HEK293T (cell line): Measurements from ENCODE around the gene MGMT.

ENCODE experiments used
- BHLHE40 ChIP-seq: fragments of 450-650 bp; IDR thresholded peaks from 2 replicates; pipeline ENCODE4 v1.6.1; 2016; ENCODE audit warnings: mild to moderate bottlenecking, moderate library complexity, borderline replicate concordance
- FOXA1 ChIP-seq: fragments of 450-650 bp; IDR thresholded peaks from 2 replicates; pipeline ENCODE4 v1.6.1; 2016; ENCODE audit warnings: mild to moderate bottlenecking
- FOXK2 ChIP-seq: fragments of 450-650 bp; IDR thresholded peaks from 2 replicates; pipeline ENCODE4 v1.6.1; 2016; ENCODE audit warnings: mild to moderate bottlenecking
- FOXM1 ChIP-seq: fragments of 450-650 bp; IDR thresholded peaks from 2 replicates; pipeline ENCODE4 v1.6.1; 2017; ENCODE audit warnings: mild to moderate bottlenecking, borderline replicate concordance
- HDGF ChIP-seq: fragments of 450-650 bp; IDR thresholded peaks from 2 replicates; pipeline ENCODE4 v1.6.1; 2017; ENCODE audit warnings: antibody characterized with exemption, borderline replicate concordance
- L3MBTL2 ChIP-seq: fragments of 450-650 bp; conservative IDR thresholded peaks from 2 replicates; pipeline ENCODE4 v1.6.1; 2016; ENCODE audit warnings: mild to moderate bottlenecking
- SP1 ChIP-seq: fragments of 450-650 bp; IDR thresholded peaks from 2 replicates; pipeline ENCODE4 v1.6.1; 2017
- SUZ12 ChIP-seq: fragments of 450-650 bp; IDR thresholded peaks from 2 replicates; pipeline ENCODE4 v1.6.1; 2016; ENCODE audit warnings: mild to moderate bottlenecking
- TARDBP ChIP-seq: fragments of 450-650 bp; IDR thresholded peaks from 2 replicates; pipeline ENCODE4 v1.6.1; 2016
- ZNF384 ChIP-seq: fragments of 450-650 bp; IDR thresholded peaks from 2 replicates; pipeline ENCODE4 v1.6.1; 2016
- TF ChIP-seq, protein P1 (sequence below): fragments of 450-650 bp; IDR thresholded peaks from 2 replicates; pipeline ENCODE4 v1.6.1; 2016

GRCh38 chr10:129466703-129467358 lies at the start of gene MGMT:
- TF ChIP-seq BHLHE40 (no peak), SP1 (no peak), ZNF384 (no peak), HDGF (no peak), SUZ12 (no peak), L3MBTL2 (no peak), TARDBP (no peak), FOXA1 (no peak), FOXK2 (no peak), FOXM1 (no peak)
- TF ChIP-seq, protein P1, sequence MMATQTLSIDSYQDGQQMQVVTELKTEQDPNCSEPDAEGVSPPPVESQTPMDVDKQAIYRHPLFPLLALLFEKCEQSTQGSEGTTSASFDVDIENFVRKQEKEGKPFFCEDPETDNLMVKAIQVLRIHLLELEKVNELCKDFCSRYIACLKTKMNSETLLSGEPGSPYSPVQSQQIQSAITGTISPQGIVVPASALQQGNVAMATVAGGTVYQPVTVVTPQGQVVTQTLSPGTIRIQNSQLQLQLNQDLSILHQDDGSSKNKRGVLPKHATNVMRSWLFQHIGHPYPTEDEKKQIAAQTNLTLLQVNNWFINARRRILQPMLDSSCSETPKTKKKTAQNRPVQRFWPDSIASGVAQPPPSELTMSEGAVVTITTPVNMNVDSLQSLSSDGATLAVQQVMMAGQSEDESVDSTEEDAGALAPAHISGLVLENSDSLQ: no peak
